Thyroid gland (tissue), 4 donors: ENCODE data around the gene ZBP1. TPM values are rescaled to one million over a fixed set of nuclear protein-coding genes. Genes with fewer than 3 reads are reported as not detected.

ENCODE experiments used
- DNase-seq, 2 donors: peaks; one replicate each; pipeline ENCODE4 v3.0.0-alpha.2; 2019
- H3K27ac ChIP-seq, 3 donors: fragments of 200-600 bp; sonication (generic); 1 replicate in 2 of 3; 2 replicates in 1 of 3; pipeline ENCODE4 v1.5.1; 2016 to 2019; ENCODE audit warnings: mild to moderate bottlenecking in 1 of 3, moderate library complexity in 1 of 3
- H3K27me3 ChIP-seq: fragments of 200-600 bp; sonication (generic); one replicate; pipeline ENCODE4 v1.5.1; 2019
- H3K36me3 ChIP-seq, 2 donors: fragments of 200-600 bp; sonication (generic); one replicate each; pipeline ENCODE4 v1.5.1; 2016 to 2019
- H3K4me1 ChIP-seq, 2 donors: fragments of 200-600 bp; sonication (generic); one replicate each; pipeline ENCODE4 v1.5.1; 2017 to 2019
- H3K4me3 ChIP-seq, 3 donors: fragments of 200-600 bp; sonication (generic); replicated peaks in 1 of 3; 1 replicate in 2 of 3; 2 replicates in 1 of 3; pipeline ENCODE4 v1.5.1; 2016; ENCODE audit warnings: mild to moderate bottlenecking in 1 of 3
- H3K9me3 ChIP-seq: fragments of 200-600 bp; sonication (generic); one replicate; pipeline ENCODE4 v1.5.1; 2017
- POLR2A ChIP-seq, 2 donors: fragments of 450-650 bp; IDR thresholded peaks; one replicate each; pipeline ENCODE4 v1.6.1; 2017; ENCODE audit warnings: antibody characterized with exemption in 2 of 2, mild to moderate bottlenecking in 2 of 2, moderate library complexity in 1 of 2
- WGBS, 2 donors: methylation state at CpG; one replicate each; pipeline ENCODE4 v1.1.5; 2017; 5-methylcytosine and 5-hydroxymethylcytosine counted together
- intact Hi-C: fragments of 100-400 bp; cut with DNase I; formaldehyde crosslinking; loops from one replicate; pipeline ENCODE4 v1.15.1; 2023
- total RNA-seq, 4 donors: library from RNA; depleted of rRNA; stranded (reverse); fragments of >200 nt; gene quantifications; one replicate each; pipeline ENCODE4 v1.2.3, GENCODE V29; 2016
- TF ChIP-seq, protein P1 (sequence below), 6 experiments: fragments of 200-600 bp in 3 of 6; fragments of 450-650 bp in 3 of 6; sonication (generic) in 3 of 6; IDR thresholded peaks; one replicate each; pipeline ENCODE4 v1.5.1; 2016 to 2019; ENCODE audit warnings: antibody characterized with exemption in 6 of 6, mild to moderate bottlenecking in 2 of 6, inconsistent platforms in 1 of 6, moderate library complexity in 1 of 6

ZBP1 gene
- total RNA-seq, 4 donors from 2014 or later: 0.33 to 1.5 (median 0.34) TPM; not detected in 1

DNA sequence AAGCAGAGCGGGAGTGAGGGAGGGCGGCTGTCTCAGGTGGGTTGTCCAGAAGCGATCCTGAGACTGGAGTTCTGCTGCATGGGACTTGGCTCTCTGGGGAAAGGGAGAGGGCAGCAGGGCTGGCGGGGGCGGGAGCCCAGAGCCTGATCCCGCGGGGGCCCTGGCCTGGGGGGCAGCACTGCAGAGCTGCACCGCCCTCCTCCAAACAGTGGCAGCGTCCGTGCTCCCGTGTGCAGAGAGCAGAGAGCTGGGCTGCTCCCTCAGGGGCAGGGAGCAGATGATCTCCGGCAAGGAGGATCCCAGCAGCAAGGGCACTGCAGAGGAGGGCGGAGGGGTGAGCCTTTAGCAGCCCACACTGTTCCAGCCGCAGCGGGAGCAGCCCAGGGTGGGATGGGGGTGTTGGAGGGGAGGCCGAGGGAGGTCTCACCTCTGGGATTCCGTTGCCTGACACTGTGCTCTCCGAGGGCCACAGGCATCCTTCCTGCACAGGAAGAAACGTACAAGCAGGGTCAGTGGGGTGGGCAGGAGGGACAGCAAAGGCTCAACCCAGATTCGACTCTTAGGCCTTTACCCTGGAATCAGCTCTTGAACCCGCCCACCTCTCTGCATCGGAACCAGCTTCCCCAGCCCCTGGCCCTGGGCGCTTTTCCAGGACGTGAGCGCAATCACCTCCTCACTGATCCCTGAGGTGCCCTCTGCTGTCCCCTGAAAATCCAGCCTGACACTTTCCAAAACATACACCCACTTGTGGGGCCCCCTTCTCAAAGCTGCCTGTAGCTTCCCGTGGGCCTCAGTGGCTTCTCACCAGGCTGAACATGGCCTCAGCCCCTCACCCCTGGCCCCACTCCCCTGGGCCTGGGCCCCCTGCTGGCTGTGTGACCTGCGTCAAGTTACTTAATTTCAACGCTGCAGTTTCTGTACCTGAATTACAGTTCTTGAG, 32.6 kb upstream of the ZBP1 start:
- H3K27ac ChIP-seq: no peak overlapping the region
- H3K4me1 ChIP-seq: peaks cover 0 to 8% of the 10 kb centered on the region in 2 donors
- no peak for TF ChIP-seq POLR2A (IDR thresholded peaks at IDR 0.05)
- TF ChIP-seq, protein P1, sequence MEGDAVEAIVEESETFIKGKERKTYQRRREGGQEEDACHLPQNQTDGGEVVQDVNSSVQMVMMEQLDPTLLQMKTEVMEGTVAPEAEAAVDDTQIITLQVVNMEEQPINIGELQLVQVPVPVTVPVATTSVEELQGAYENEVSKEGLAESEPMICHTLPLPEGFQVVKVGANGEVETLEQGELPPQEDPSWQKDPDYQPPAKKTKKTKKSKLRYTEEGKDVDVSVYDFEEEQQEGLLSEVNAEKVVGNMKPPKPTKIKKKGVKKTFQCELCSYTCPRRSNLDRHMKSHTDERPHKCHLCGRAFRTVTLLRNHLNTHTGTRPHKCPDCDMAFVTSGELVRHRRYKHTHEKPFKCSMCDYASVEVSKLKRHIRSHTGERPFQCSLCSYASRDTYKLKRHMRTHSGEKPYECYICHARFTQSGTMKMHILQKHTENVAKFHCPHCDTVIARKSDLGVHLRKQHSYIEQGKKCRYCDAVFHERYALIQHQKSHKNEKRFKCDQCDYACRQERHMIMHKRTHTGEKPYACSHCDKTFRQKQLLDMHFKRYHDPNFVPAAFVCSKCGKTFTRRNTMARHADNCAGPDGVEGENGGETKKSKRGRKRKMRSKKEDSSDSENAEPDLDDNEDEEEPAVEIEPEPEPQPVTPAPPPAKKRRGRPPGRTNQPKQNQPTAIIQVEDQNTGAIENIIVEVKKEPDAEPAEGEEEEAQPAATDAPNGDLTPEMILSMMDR (IDR thresholded peaks at IDR 0.05): no peak
- peaks cover 7% of the 10 kb centered on the region in 2 donors for H3K36me3 ChIP-seq
- intact Hi-C loops: loop anchor here (10.0 kb wide), 1 partner anchor 432 kb away; no protein-coding TSS in a partner anchor
- 85 to 91% methylated on average over 20 to 27 of the region's 28 CpGs for WGBS, 2 donors
- H3K27me3 ChIP-seq: no peaks in the 10 kb centered on the region
- no peaks in the 10 kb centered on the region for H3K9me3 ChIP-seq
- no peak overlapping the region for H3K4me3 ChIP-seq
- no peak for DNase-seq

DNA sequence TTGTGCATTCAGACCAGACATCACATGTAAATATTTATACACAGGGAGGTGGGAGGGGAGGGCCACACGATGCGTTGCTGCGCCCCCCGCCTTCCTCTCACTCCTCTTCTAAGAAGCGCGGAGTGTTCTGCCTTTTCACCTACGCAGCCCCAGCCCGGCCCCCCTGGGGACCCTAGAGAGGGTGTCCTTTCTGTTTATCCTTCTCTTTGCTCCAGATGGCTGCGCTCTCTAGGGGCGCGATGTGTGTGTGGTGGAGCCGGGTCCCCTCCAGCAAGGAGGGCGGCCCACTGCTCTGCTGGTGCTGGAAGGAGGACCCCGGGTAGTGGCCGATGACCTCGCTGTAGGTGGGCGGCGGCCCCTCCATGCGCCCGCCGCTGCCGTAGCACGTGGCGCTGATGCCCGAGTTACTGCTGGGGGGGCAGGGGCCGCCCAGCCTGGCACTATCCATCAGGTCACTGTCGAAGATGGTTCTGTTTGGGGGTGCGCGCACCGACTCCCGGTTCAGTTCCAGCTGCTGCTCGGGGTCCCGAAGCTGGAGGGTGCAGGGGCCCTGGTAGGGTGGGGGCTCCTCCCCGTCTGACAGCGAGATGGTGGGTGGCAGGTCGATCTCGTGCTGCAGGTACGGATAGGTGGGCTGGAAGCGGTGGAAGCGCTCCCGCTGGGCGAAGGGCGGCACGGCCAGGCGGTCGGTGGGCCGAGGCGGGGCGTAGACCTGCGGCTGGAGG, 31.8 kb upstream of the ZBP1 start:
- TF ChIP-seq, protein P1 (IDR thresholded peaks at IDR 0.05): no peak
- TF ChIP-seq POLR2A (IDR thresholded peaks at IDR 0.05): no peak
- DNase-seq: no peak
- H3K27ac ChIP-seq: no peak overlapping the region
- no peaks in the 10 kb centered on the region for H3K27me3 ChIP-seq
- H3K9me3 ChIP-seq: no peaks in the 10 kb centered on the region
- H3K4me1 ChIP-seq: peaks cover 0 to 9% of the 10 kb centered on the region in 2 donors
- intact Hi-C loops: loop anchor here (10.0 kb wide), 1 partner anchor 433 kb away; no protein-coding TSS in a partner anchor
- H3K4me3 ChIP-seq: no peak overlapping the region
- H3K36me3 ChIP-seq: peaks cover 7% of the 10 kb centered on the region in 2 donors
- 94 to 97% methylated on average over 36 to 47 of the region's 50 CpGs for WGBS, 2 donors

DNA sequence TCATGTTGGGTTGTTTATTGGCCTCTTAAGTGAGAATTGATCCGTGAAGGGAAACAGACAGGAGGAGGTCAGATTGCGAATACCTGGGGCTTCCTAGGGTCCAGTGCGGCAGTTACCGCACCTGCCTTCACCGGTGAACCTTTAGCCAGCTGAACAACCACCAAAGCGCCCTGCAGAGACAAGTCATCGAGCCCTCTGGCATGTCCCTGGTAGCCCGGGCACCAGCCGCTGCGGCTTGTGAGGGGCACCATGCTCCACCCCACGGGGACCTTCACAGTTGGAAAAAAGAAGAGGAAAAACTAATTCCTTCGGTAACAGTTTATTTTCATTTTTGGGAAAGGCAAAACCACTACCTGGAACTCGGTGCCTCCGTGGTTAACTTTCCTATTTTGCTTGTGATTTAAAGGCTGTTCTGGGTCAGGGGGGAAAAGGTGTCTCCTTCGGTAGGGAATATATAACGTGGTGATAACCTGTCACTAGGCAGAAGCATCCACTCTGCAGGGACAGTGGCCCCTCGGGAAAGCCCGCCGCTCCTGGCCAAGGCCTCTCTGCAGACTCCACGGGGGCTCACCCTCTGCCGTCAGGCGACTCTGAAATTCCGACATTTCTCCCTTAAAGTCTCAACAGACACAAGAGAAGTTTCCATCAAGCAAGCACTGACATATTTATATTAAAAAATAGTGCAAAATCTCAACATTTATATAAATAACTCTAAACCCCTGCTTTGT, 30.7 kb upstream of the ZBP1 start:
- intact Hi-C loops: loop anchor here (10.0 kb wide), 1 partner anchor 434 kb away; no protein-coding TSS in a partner anchor
- DNase-seq: no peak
- H3K4me1 ChIP-seq: peaks cover 0 to 9% of the 10 kb centered on the region in 2 donors

DNA sequence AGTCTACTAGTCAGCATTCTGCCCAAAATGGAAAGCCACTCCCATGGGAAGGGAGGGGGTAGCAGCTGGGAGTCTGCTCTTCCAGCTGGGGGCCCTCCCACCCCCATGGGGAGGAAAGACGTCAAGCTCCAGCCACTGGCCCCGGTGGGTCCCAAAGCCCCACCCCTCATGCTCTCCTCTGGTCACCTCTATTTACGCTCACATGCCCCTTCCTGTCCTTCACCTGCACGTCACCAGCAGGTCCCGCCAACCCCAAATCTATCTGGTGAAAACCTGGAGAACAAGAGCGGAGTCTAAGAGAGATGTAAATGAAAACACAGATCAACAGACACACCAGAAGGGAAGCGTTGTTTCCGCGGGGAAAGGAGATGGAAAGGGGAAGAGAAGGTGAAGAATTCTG, 30.0 kb upstream of the ZBP1 start:
- H3K4me1 ChIP-seq: peaks cover 0 to 9% of the 10 kb centered on the region in 2 donors
- 38 to 60% methylated on average over 9 of the region's 9 CpGs for WGBS, 2 donors
- intact Hi-C loops: loop anchor here (10.0 kb wide), 1 partner anchor 435 kb away; no protein-coding TSS in a partner anchor
- H3K27me3 ChIP-seq: no peaks in the 10 kb centered on the region
- H3K27ac ChIP-seq: no peak overlapping the region
- peaks cover 7% of the 10 kb centered on the region in 2 donors for H3K36me3 ChIP-seq
- no peak overlapping the region for H3K4me3 ChIP-seq
- no peaks in the 10 kb centered on the region for H3K9me3 ChIP-seq
- no peak for TF ChIP-seq POLR2A (IDR thresholded peaks at IDR 0.05)
- TF ChIP-seq, protein P1 (IDR thresholded peaks at IDR 0.05): no peak
- peak in 1 of 2 donors; percentile 2 for DNase-seq

More for the DNA sequence above, 30.7 kb upstream of the ZBP1 start:
- Histone ChIP-seq H3K27me3 (no peaks in the 10 kb centered on the region), H3K9me3 (no peaks in the 10 kb centered on the region), H3K27ac (no peak overlapping the region), H3K4me3 (no peak overlapping the region), H3K36me3 (peaks cover 7% of the 10 kb centered on the region in 2 donors)
- 81 to 87% methylated on average over 23 of the region's 23 CpGs for WGBS, 2 donors
- no peak for TF ChIP-seq POLR2A (IDR thresholded peaks at IDR 0.05)
- TF ChIP-seq, protein P1 (IDR thresholded peaks at IDR 0.05): no peak
